WERI-Rb-1 (cell line): ENCODE measurements around the gene DOCK11.
"Not testable (repeated sequence)": the region's sequence is repeated elsewhere in the genome, so short reads cannot be mapped to it uniquely, and the experiment has no call there.

Source experiments
- DNase-seq: peaks from one replicate; pipeline ENCODE4 v3.0.0-alpha.2; 2020
- H3K27ac ChIP-seq: fragments of 250-450 bp; sonication (Bioruptor Pico); 2 replicates; pipeline ENCODE4 v1.5.1; 2020; ENCODE audit warnings: mild to moderate bottlenecking, moderate library complexity
- H3K27me3 ChIP-seq: fragments of 250-450 bp; sonication (Bioruptor Pico); 2 replicates; pipeline ENCODE4 v1.5.1; 2021; ENCODE audit warnings: mild to moderate bottlenecking, low read depth, moderate library complexity; ENCODE audit not compliant: insufficient read depth, severe bottlenecking
- H3K36me3 ChIP-seq: fragments of 250-450 bp; sonication (Bioruptor Pico); 2 replicates; pipeline ENCODE4 v1.5.1; 2020; ENCODE audit warnings: mild to moderate bottlenecking, moderate library complexity
- H3K4me3 ChIP-seq: 2 replicates; pipeline ENCODE4 v1.5.1; 2011; ENCODE audit warnings: low read depth, mild to moderate bottlenecking, control low read depth, low read length
- H3K9me3 ChIP-seq: fragments of 250-450 bp; sonication (Bioruptor Pico); 2 replicates; pipeline ENCODE4 v1.5.1; 2021; ENCODE audit warnings: mild to moderate bottlenecking, moderate library complexity; ENCODE audit not compliant: severe bottlenecking
- TF ChIP-seq, protein P1 (sequence below): IDR thresholded peaks from 2 replicates; pipeline ENCODE4 v1.5.1; 2011; ENCODE audit warnings: low read depth, mild to moderate bottlenecking, control low read depth, inconsistent platforms, low read length

The DOCK11 gene

DNA sequence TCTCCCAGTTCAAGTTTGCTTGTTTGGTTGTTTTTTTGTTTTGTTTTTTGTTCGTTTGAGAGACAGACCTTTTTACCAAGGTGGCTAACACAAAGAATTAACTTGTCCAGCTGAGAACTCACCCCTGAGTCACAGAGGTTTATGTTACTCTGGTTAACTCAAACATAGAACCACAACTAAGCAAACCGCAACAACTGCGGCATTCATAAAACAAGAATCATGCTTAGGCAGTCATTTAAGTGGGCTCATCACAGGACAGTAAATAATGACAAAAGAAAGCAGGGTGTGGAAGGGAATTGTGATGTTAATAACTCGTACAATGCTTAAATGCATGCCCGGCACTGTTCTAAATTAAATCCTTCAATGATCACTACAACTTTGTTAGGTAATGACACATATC is 207.1 kb downstream of the DOCK11 start:
- no peak overlapping the region for H3K4me3 ChIP-seq
- DNase-seq = no peak
- H3K9me3 ChIP-seq = no peaks in the 10 kb centered on the region
- peaks cover 5% of the 10 kb centered on the region for H3K27me3 ChIP-seq
- H3K27ac ChIP-seq = no peak overlapping the region
- TF ChIP-seq, protein P1, sequence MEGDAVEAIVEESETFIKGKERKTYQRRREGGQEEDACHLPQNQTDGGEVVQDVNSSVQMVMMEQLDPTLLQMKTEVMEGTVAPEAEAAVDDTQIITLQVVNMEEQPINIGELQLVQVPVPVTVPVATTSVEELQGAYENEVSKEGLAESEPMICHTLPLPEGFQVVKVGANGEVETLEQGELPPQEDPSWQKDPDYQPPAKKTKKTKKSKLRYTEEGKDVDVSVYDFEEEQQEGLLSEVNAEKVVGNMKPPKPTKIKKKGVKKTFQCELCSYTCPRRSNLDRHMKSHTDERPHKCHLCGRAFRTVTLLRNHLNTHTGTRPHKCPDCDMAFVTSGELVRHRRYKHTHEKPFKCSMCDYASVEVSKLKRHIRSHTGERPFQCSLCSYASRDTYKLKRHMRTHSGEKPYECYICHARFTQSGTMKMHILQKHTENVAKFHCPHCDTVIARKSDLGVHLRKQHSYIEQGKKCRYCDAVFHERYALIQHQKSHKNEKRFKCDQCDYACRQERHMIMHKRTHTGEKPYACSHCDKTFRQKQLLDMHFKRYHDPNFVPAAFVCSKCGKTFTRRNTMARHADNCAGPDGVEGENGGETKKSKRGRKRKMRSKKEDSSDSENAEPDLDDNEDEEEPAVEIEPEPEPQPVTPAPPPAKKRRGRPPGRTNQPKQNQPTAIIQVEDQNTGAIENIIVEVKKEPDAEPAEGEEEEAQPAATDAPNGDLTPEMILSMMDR = no peak
- H3K36me3 ChIP-seq = no peaks in the 10 kb centered on the region

DNA sequence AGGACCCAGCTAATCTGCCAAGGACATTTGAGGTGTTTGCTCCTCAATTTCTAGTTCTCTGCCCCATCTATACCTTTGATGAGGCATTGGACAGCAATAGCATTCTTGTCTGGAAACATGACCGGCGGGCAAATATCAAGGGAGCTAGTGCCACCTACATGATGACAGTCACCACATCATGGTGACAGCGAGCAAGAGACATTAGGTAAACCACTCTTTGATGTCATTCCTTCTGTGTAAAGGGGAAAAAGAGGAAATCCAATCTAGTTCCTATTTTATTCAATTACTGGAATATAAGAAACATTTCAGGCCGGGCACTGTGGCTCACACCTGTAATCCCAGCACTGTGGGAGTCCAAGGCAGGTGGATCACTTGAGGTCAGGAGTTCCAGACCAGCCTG is 211.1 kb downstream of the DOCK11 start:
- DNase-seq = no peak
- H3K36me3 ChIP-seq = no peaks in the 10 kb centered on the region
- no peaks in the 10 kb centered on the region for H3K27me3 ChIP-seq
- no peak overlapping the region for H3K4me3 ChIP-seq
- no peak overlapping the region for H3K27ac ChIP-seq
- TF ChIP-seq, protein P1 = no peak
- no peaks in the 10 kb centered on the region for H3K9me3 ChIP-seq

DNA sequence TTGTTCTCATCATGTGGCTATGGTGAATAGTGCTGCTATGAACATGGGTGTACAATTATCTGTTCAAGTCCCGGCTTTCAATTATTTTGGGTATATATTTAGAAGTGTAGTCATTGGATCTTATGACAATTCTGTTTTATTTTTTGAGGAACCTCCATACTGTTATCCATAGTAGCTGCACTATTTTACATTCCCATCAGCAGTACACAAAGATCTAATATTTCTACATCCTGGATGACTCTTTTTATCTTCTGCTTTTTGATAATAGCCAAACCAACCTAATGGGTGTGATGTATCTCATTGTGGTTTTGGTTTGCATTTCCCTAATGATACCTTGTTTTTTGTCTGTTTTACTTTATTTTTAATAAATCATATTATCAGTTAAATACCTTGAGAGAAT is 218.9 kb downstream of the DOCK11 start:
- no peak for DNase-seq
- H3K4me3 ChIP-seq = no peak overlapping the region
- no peak overlapping the region for H3K27ac ChIP-seq
- no peaks in the 10 kb centered on the region for H3K9me3 ChIP-seq
- TF ChIP-seq, protein P1 = no peak
- H3K27me3 ChIP-seq = peaks cover 5% of the 10 kb centered on the region
- no peaks in the 10 kb centered on the region for H3K36me3 ChIP-seq

DNA sequence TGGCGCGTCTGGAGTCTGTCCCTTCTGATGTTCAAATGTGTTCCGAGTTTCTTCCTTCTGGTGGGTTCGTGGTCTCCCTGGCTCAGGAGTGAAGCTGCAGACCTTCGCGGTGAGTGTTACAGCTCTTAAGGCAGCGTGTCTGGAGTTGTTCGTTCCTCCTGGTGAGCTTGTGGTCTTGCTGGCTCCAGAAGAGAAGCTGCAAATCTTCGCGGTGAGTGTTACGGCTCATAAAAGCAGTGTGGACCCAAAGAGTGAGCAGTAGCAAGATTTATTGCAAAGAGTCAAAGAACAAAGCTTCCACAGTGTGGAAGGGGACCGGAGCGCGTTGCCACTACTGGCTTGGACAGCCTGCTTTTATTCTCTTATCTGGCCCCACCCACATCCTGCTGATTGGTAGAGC is 220.3 kb downstream of the DOCK11 start:
- not testable (repeated sequence) for H3K27ac ChIP-seq, H3K4me3 ChIP-seq, H3K9me3 ChIP-seq, H3K27me3 ChIP-seq, DNase-seq, H3K36me3 ChIP-seq

DNA sequence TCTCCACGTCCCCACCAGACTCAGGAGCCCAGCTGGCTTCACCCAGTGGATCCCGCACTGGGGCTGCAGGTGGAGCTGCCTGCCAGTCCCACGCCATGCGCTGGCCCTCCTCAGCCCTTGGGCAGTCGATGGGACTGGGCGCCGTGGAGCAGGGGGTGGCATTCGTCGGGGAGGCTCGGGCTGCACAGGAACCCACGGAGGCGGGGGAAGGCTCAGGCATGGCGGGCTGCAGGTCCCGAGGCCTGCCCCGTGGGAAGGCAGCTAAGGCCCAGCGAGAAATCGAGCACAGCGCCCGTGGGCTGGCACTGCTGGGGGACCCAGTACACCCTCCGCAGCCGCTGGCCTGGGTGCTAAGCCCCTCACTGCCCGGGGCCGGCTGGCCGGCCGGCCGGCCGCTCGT is 221.2 kb downstream of the DOCK11 start:
- not testable (repeated sequence) for H3K36me3 ChIP-seq, H3K27ac ChIP-seq, H3K4me3 ChIP-seq, H3K27me3 ChIP-seq, H3K9me3 ChIP-seq, DNase-seq

DNA sequence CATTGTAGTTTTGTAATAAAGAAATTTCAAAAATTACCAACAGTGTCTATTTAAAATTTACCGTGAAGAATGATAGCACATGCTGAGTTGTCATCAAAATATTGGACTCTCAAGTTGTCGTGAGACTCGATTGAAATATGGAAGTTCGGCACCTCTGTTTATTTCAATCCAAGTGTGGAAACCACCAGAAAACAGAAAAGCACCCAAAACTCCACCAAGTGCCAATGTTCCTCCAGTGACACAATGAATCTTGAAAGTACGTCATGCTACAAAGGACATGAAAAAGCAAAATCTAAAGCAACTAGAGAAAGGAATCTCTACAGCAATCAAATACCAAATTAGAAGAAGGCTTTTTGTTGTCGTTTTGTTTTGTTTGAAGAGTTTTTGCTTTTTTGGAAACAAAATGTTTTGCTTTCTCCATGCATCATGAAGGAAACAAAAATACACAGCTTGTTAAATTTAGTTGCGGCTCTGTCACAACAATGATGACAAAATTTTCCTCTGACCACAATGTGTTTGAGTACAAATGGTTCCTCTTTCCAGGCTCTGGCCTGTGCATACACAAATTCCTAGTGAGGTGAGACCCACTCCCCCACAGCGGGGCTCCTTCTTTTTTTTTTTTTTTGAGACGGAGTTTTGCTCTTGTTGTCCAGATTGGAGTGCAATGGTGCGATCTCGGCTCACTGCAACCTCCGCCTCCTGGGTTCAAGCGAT is 222.2 kb downstream of the DOCK11 start:
- no peak overlapping the region for H3K27ac ChIP-seq
- TF ChIP-seq, protein P1 = no peak
- H3K36me3 ChIP-seq = no peaks in the 10 kb centered on the region
- peaks cover 5% of the 10 kb centered on the region for H3K27me3 ChIP-seq
- no peak overlapping the region for H3K4me3 ChIP-seq
- no peak for DNase-seq
- no peaks in the 10 kb centered on the region for H3K9me3 ChIP-seq

DNA sequence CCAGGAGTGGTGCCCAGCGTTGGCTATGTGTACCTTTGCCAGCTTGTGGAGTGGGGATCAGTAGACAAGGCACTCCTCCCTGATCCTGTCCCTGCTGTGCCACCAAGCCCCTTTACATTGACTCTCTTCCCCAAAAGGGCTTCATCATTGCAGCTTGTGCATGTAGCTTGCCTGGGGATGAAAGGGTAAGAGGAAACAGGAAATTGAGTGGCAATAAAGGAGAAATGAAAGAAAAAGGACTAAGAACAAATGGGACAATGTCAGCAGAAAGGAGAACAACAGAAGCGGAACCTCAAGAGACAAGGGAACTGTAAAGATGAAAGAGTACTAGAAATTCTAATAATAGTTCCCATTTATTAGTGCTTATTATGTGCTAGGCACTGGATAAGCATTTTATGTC is 223.1 kb downstream of the DOCK11 start:
- peaks cover 5% of the 10 kb centered on the region for H3K27me3 ChIP-seq
- H3K36me3 ChIP-seq = no peaks in the 10 kb centered on the region
- H3K9me3 ChIP-seq = no peaks in the 10 kb centered on the region
- H3K4me3 ChIP-seq = no peak overlapping the region
- TF ChIP-seq, protein P1 = no peak
- no peak overlapping the region for H3K27ac ChIP-seq
- DNase-seq = no peak
